NCI-H187 treated with DMSO at 0.1 percent for 48 hours (cell line): Measurements from ENCODE around the gene STON2.

Experiments used
- DNase-seq: peaks from one replicate; lab custom pipeline; 2025; lab: John Stamatoyannopoulos, UW

Gene STON2

GRCh38 chr14:81416981-81417380 lies 16.9 kb upstream of the STON2 start:
- DNase-seq, result no peak

- no peak for DNase-seq
Measured at GRCh38 chr14:81416194-81416952, 16.2 kb upstream of the STON2 start.

GRCh38 chr14:81415781-81416180 lies 15.7 kb upstream of the STON2 start:
- DNase-seq, result no peak

GRCh38 chr14:81414123-81414522 lies 14.0 kb upstream of the STON2 start:
- no peak for DNase-seq

GRCh38 chr14:81412779-81413178 lies 12.7 kb upstream of the STON2 start:
- DNase-seq, result no peak

- no peak for DNase-seq
Measured at GRCh38 chr14:81408595-81408994, 8.5 kb upstream of the STON2 start.

GRCh38 chr14:81406863-81407262 lies 6.7 kb upstream of the STON2 start:
- DNase-seq, result no peak

- no peak for DNase-seq
Measured at GRCh38 chr14:81402123-81402495, 2.0 kb upstream of the STON2 start.

GRCh38 chr14:81401420-81402122 lies 1.4 kb upstream of the STON2 start:
- DNase-seq, result no peak

- DNase-seq, result no peak
Measured at GRCh38 chr14:81400852-81401251, 728 bp upstream of the STON2 start.

GRCh38 chr14:81398196-81398891 lies 1.8 kb downstream of the STON2 start:
- DNase-seq, result no peak

- DNase-seq, result no peak
Measured at GRCh38 chr14:81396113-81396512, 4.0 kb downstream of the STON2 start.

- DNase-seq, result no peak
Measured at GRCh38 chr14:81394739-81395138, 5.4 kb downstream of the STON2 start.

GRCh38 chr14:81392976-81393643 lies 7.0 kb downstream of the STON2 start:
- no peak for DNase-seq

- DNase-seq, result no peak
Measured at GRCh38 chr14:81392052-81392451, 8.1 kb downstream of the STON2 start.

- no peak for DNase-seq
Measured at GRCh38 chr14:81390696-81391095, 9.4 kb downstream of the STON2 start.

GRCh38 chr14:81388336-81388735 lies 11.8 kb downstream of the STON2 start:
- no peak for DNase-seq

GRCh38 chr14:81386290-81386745 lies 13.8 kb downstream of the STON2 start:
- no peak for DNase-seq

GRCh38 chr14:81385886-81386285 lies 14.2 kb downstream of the STON2 start:
- DNase-seq, result no peak

- DNase-seq, result no peak
Measured at GRCh38 chr14:81385419-81385818, 14.7 kb downstream of the STON2 start.

GRCh38 chr14:81384900-81385299 lies 15.2 kb downstream of the STON2 start:
- no peak for DNase-seq

- no peak for DNase-seq
Measured at GRCh38 chr14:81382517-81383225, 17.5 kb downstream of the STON2 start.
